LNCaP clone FGC (cell line): ENCODE results near the gene SPACA6.

Experiments
- DNase-seq: peaks from one replicate; pipeline ENCODE4 v3.0.0-alpha.2; 2011; ENCODE audit warnings: low read depth
- H3K4me3 ChIP-seq: 2 replicates; pipeline ENCODE4 v1.5.1; 2011; ENCODE audit warnings: mild to moderate bottlenecking, low read depth, low read length, control low read depth
- TF ChIP-seq, protein P1 (sequence below): IDR thresholded peaks from 2 replicates; pipeline ENCODE4 v1.5.1; 2012; ENCODE audit warnings: mild to moderate bottlenecking; ENCODE audit not compliant: control insufficient read depth, insufficient read depth; ENCODE audit errors: extremely low read depth

The SPACA6 gene

DNA sequence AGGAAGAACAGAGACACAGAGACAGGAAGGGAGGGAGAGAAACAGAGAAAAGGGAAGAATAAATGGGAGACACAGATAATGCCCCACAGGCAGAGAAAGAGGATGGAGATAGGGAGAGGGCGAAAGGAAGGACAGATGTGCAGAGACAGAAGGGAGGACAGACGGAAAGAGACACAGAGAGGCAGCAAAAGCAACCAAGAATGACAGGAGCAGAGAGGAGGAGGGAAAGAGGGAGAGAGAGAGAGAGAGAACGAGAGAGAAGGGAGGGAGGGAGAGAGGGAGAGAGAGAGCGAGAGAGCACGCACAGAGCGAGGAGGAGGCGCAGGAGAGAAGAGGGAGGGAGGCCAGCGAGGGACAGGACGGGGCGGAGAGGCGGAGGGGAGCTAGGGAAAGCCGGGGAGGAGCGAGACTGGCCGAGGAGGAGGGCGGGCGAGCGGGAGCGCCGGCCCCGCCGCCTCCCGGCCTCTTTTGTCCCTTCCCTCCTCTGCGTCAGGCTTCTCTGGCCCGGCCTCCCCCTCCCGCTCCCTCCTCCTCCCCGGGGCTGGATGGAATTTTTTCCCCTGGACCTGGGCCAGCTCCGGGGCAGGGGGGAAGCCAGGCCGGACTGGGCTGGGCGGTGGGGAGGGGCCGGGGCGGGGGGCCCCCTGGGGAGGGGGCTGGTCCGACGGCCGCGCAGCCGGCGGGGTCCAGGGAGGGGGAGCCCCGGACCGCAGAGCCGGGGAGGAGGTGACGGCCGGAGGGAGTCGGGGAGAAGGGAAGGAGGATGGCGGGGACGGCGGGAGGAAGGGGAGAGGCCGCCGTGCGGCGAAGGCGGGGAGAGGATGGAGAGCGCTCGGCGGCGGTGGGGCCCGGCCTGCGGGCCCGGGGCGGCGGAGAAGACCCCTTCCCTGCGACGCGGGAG lies 4.2 kb upstream of the SPACA6 start:
- peak overlapping the region; percentile 87 for H3K4me3 ChIP-seq
- DNase-seq = peak; percentile 82
- TF ChIP-seq, protein P1, sequence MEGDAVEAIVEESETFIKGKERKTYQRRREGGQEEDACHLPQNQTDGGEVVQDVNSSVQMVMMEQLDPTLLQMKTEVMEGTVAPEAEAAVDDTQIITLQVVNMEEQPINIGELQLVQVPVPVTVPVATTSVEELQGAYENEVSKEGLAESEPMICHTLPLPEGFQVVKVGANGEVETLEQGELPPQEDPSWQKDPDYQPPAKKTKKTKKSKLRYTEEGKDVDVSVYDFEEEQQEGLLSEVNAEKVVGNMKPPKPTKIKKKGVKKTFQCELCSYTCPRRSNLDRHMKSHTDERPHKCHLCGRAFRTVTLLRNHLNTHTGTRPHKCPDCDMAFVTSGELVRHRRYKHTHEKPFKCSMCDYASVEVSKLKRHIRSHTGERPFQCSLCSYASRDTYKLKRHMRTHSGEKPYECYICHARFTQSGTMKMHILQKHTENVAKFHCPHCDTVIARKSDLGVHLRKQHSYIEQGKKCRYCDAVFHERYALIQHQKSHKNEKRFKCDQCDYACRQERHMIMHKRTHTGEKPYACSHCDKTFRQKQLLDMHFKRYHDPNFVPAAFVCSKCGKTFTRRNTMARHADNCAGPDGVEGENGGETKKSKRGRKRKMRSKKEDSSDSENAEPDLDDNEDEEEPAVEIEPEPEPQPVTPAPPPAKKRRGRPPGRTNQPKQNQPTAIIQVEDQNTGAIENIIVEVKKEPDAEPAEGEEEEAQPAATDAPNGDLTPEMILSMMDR = 0 out of 2 replicates have a peak, but pooled peaks have one; percentile 4

DNA sequence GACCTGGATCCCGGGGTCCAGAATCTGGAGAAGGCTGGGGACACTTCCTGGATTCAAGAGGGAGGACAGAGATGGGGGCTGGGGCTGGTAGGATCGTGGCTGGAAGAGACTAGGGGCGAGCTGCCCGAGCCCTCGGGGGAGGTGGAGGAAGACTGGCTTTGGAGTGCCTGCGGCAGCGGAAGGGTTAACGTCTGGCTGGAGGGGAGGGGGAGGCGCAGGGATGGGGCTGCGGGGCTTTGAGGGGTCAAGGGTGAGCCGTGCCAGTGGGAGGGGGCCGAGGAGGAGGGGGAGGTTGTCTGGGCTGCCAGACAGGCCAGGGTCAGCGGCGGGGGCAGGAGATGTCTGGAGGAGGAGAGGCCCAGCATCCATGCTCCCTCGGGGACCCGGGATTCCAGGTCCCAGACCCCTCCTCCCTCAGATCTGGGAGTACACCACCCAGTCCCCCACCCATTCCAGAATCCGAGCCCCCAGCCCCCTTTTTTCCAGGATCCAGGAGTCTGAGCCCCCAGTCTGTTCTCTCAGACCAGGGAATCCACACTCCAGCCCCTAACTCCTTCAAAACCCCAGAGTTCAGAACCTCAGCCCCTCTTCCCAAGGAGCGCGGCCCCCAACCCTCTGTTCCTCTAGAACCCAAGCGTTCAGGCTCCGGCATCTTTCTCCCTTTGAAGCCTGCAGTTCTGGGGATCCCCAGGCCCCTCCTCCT lies 3.2 kb upstream of the SPACA6 start:
- no peak for DNase-seq
- H3K4me3 ChIP-seq = peak overlapping the region; percentile 87
- TF ChIP-seq, protein P1 = no peak

DNA sequence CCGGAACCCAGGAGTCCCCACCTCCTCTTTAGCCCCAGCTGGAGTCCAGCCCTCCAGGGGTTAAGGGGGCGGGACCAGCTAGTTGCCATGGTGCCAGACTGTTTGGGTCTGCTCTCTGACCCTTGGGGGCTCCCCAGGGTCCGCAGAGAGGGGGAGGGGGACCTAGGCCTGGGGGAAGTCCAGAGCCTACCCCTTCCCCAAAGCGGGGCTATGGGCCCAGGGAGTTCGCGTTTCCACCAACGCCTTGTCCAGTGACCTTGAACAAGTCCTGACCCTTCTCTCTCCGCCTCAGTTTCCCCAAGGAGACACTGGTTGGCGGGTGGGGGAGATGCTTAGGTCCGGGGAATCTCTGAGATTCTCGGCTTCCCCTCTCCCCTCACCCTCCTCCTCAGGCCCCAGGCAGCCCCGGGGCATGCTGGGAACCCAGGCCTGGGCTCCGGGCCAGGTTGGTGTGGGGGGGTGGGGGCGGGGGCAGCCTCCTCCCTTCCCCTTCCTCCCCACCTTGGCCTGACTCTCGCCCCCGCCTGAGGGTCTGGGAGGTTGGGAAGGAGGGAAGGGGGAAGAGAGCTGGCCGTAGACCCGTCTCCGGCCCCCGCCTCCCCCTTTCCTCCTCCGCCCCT lies 2.6 kb upstream of the SPACA6 start:
- peak overlapping the region; percentile 87 for H3K4me3 ChIP-seq
- DNase-seq = no peak
- TF ChIP-seq, protein P1 = no peak

DNA sequence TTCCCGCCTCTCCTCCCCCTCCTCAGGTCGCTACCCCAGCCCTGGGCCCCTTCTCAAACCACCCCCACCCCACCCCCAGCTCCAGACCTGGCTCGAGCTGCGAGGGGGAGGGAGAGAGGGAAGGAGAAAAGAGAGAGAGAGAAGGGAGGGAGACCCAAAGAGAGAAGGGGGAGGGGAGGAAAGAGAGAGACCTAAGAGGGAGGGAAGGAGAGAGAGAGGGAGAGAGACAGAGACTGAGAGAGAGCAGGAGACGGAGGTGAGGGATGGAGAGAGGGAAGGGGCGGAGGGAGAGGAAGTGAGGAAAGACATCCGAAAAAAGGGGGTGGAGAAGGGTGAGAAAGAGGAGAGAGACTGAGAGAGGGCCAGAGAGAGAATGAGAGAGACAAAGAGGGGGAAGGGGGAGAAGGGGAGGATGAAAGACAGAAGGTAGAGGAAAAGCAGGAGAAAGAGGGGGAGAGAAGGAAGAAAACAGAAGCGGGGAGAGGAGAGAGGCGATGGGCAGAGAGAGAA lies 2.0 kb upstream of the SPACA6 start:
- no peak for DNase-seq
- H3K4me3 ChIP-seq = peak overlapping the region; percentile 87
- TF ChIP-seq, protein P1 = no peak

DNA sequence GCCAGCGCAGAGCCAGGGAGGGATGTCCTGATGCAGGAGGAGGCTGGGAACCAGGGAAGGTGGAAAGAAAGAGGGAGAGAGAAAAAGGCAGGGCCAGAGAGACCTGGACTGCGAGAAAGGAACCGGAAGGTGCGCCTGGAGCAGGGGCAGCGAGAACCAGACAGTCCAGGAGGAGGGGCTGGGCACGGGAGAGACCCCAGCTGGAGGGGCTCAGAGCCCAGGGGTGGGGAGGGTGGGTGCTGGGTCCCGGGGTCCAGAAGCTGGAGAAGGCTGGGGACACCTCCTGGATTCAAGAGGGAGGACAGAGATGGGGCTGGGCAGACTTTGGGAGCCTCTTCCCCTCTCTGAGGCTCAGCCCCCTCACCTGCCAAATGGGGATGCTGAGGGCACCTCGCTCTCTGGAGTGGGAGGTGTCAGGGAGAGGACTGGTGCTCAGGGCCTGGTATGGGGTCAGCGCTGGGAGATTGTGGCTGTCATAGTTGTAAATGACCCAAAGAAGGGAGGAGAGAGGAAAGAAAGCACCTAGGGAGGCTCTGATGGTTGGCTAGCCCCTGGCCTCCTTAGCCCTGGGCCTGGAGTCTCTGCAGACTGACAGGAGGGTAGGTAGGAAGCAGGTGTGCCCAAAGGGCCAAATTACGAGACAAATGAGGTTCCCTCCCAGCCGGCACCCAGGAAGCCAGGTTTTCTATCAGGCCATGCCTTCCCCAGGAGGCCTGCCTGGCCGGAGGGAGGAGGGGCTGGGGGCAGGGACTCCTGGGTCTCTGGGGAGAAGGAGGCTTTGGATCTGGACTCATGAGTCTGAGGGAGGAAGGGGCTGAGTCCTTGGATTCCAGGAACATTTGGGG lies 1.3 kb upstream of the SPACA6 start:
- TF ChIP-seq, protein P1 = no peak
- no peak for DNase-seq
- H3K4me3 ChIP-seq = peak overlapping the region; percentile 87

DNA sequence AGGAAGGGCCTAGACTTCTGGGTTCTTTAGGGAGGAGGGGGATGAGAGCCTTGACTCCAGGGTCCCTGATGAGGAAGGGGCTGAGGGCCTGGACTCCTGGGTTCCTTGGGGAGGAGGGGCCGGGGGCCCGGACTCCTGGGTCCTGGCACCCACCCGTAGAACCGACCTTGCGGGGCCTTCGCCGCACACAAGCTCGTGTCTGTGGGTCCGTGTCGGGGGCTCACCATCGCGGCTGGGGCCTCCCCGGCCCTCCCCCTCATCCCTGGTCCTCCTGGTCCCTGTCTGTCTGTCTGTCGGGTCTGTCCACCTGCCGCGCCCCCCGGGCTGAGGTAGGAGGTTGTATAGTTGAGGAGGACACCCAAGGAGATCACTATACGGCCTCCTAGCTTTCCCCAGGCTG lies 662 bp upstream of the SPACA6 start:
- TF ChIP-seq, protein P1 = no peak
- no peak for DNase-seq
- H3K4me3 ChIP-seq = no peak overlapping the region
